ENCODE measurements around the gene KRTAP21-1.
"Not testable (repeated sequence)": the region's sequence is repeated elsewhere in the genome, so short reads cannot be mapped to it uniquely, and the experiment has no call there.

KRTAP21-1 gene

DNA sequence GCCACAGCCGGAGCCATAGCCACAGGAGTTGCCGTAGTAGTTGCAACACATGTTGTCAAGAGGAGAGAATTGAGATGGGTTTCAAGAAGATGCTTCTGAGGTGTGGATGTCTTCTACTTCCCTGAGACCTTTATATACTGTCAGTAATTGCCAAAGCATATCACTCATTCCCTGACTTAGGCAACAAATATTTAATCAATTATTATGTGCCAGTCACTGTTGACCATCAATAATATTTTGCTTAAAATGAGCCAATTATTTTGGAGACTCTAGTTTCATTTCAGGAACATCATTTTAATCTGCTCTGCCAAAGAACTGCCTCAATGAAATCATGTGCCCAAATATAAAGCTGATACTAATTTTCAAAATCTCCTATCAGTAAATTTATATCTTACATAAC is at the start of gene KRTAP21-1:
Gene KRTAP21-1 (minus strand): TSS at position 101 of the 400 bp plus-strand sequence. CDS start 50 bp downstream, at position 51.
- H3K27ac ChIP-seq, result not testable (repeated sequence)

DNA sequence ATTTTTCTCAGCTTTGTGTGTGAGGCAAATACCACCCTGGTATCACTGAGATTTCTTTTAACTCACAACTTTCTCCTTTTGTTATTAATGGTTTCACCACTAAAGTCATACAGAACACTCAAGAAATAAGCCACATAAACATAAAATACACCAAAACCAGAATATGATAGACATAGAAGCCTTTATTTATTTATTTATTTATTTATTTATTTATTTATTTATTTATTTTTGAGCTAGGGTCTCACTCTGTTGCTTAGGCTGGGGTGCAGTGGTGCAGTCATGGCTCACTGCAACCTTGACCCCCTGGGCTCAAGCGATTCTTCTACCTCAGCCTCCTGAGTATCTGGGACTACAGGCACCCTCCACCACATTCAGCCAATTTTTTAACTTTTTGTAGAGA is 45.4 kb upstream of the KRTAP21-1 start:
- H3K27ac ChIP-seq, result no peak overlapping the region
- TF ChIP-seq CTCF (conservative IDR thresholded peaks at IDR 0.05), result no peak

GRCh38 chr21:30793581-30794314 is 38.5 kb upstream of the KRTAP21-1 start:
- no peak overlapping the region for H3K27ac ChIP-seq
- TF ChIP-seq CTCF (conservative IDR thresholded peaks at IDR 0.05), result no peak

DNA sequence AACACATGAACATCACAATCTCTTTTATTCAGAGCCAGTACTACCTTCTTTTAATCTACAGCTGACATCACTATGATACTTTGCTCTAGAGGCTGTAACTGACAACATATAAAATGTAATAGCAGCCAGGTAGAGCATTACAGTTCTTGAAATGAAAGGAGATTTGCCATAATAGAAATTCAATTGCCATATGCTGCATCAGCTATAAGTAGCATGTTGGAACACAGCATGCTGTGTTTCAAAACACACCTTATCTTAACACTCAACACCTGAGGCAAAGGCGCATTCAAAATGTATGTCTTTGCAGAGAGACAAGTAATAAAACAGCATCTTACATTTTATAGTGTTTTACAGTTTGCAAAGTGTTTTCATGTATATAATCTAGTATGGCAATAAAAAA is 24.0 kb upstream of the KRTAP21-1 start:
- H3K27ac ChIP-seq, result no peak overlapping the region
- TF ChIP-seq CTCF (conservative IDR thresholded peaks at IDR 0.05), result no peak

- no peak overlapping the region for H3K27ac ChIP-seq
- TF ChIP-seq CTCF (conservative IDR thresholded peaks at IDR 0.05), result no peak
These were observed 14.7 kb upstream of the KRTAP21-1 start for GRCh38 chr21:30769724-30770431.

DNA sequence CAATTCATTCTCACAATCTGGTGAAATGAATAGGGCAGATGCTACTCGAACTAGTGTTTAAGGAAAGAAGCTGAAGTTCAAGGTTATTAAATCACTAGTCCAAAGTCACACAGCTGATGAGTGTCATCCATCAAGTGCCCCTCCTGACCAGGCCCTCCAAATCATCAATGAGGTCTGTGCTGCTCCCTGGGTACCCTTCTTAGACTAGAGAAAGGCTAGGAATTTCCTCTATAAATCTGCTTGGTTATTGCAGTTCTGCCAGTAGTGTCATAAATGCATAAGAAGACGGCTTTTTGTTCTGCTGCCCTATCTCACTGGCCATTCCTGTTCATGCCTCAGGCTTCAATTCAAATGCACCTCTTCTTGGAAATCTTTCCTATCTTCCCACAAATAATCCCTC is 5.5 kb upstream of the KRTAP21-1 start:
- no peak overlapping the region for H3K27ac ChIP-seq
- TF ChIP-seq CTCF (conservative IDR thresholded peaks at IDR 0.05), result no peak

GRCh38 chr21:30758306-30758705 is 3.1 kb upstream of the KRTAP21-1 start:
- no peak for TF ChIP-seq CTCF (conservative IDR thresholded peaks at IDR 0.05)
- no peak overlapping the region for H3K27ac ChIP-seq

GRCh38 chr21:30747159-30747558 is 8.1 kb downstream of the KRTAP21-1 start, which contains the start of gene KRTAP21-2:
Gene KRTAP21-2, minus strand, starts transcription at chr21:30747259. Its CDS starts 57 bp downstream, at chr21:30747202.
- no peak within 1 kb of the TSS for H3K27ac ChIP-seq
- TF ChIP-seq CTCF (conservative IDR thresholded peaks at IDR 0.05), result no peak
